Uterus (tissue), 4 donors: ENCODE measurements around the gene FBP2. TPM values are rescaled to one million over a fixed set of nuclear protein-coding genes. Genes with fewer than 3 reads are reported as not detected.

Source experiments
- DNase-seq, 2 donors: peaks; one replicate each; pipeline ENCODE4 v3.0.0-alpha.2; 2019 to 2020
- H3K27ac ChIP-seq, 2 donors: fragments of 200-600 bp; sonication (generic); 1 replicate in 1 of 2; 2 replicates in 1 of 2; pipeline ENCODE4 v1.5.1; 2016 to 2018
- H3K27me3 ChIP-seq, 2 donors: fragments of 200-600 bp; sonication (generic); one replicate each; pipeline ENCODE4 v1.5.1; 2018 to 2019; ENCODE audit warnings: control low read depth in 1 of 2
- H3K36me3 ChIP-seq, 2 donors: fragments of 200-600 bp; sonication (generic); one replicate each; pipeline ENCODE4 v1.5.1; 2019; ENCODE audit warnings: control low read depth in 1 of 2
- H3K4me1 ChIP-seq, 2 donors: fragments of 200-600 bp; sonication (generic); one replicate each; pipeline ENCODE4 v1.5.1; 2018 to 2019; ENCODE audit warnings: control low read depth in 1 of 2
- H3K4me3 ChIP-seq, 2 donors: fragments of 200-600 bp; sonication (generic); 1 replicate in 1 of 2; 2 replicates in 1 of 2; pipeline ENCODE4 v1.5.1; 2018 to 2019; ENCODE audit warnings: mild to moderate bottlenecking in 1 of 2
- H3K9me3 ChIP-seq, 2 donors: fragments of 200-600 bp; sonication (generic); one replicate each; pipeline ENCODE4 v1.5.1; 2019; ENCODE audit warnings: control low read depth in 1 of 2
- POLR2A ChIP-seq, 2 donors: fragments of 450-650 bp; IDR thresholded peaks; one replicate each; pipeline ENCODE4 v1.6.1; 2016; ENCODE audit warnings: antibody characterized with exemption in 2 of 2, mild to moderate bottlenecking in 1 of 2, moderate library complexity in 1 of 2
- intact Hi-C: fragments of 100-400 bp; cut with DNase I; formaldehyde crosslinking; loops from one replicate; pipeline ENCODE4 v1.15.1; 2023; ENCODE audit warnings: low total_unique reads
- total RNA-seq, 4 donors: library from RNA; depleted of rRNA in 3 of 4; stranded (reverse); fragments of >200 nt in 3 of 4; gene quantifications; one replicate each; pipeline versions ENCODE4 v1.1.0 to v1.2.4, GENCODE V29; 2014 to 2023
- TF ChIP-seq, protein P1 (sequence below), 4 experiments: fragments of 200-600 bp in 2 of 4; fragments of 450-650 bp in 2 of 4; sonication (generic) in 2 of 4; IDR thresholded peaks; one replicate each; pipeline ENCODE4 v1.5.1; 2016 to 2019; ENCODE audit warnings: antibody characterized with exemption in 4 of 4, mild to moderate bottlenecking in 2 of 4, moderate library complexity in 1 of 4
- donor health status: DM: yes; HTN: yes; CAD: no.

FBP2 gene
- total RNA-seq, 4 donors from 2014 or later: not detected

- no peak for DNase-seq
- H3K27me3 ChIP-seq: no peaks in the 10 kb centered on the region
- no peak for TF ChIP-seq POLR2A (IDR thresholded peaks at IDR 0.05)
- TF ChIP-seq, protein P1, sequence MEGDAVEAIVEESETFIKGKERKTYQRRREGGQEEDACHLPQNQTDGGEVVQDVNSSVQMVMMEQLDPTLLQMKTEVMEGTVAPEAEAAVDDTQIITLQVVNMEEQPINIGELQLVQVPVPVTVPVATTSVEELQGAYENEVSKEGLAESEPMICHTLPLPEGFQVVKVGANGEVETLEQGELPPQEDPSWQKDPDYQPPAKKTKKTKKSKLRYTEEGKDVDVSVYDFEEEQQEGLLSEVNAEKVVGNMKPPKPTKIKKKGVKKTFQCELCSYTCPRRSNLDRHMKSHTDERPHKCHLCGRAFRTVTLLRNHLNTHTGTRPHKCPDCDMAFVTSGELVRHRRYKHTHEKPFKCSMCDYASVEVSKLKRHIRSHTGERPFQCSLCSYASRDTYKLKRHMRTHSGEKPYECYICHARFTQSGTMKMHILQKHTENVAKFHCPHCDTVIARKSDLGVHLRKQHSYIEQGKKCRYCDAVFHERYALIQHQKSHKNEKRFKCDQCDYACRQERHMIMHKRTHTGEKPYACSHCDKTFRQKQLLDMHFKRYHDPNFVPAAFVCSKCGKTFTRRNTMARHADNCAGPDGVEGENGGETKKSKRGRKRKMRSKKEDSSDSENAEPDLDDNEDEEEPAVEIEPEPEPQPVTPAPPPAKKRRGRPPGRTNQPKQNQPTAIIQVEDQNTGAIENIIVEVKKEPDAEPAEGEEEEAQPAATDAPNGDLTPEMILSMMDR (IDR thresholded peaks at IDR 0.05): no peak
- H3K4me1 ChIP-seq: no peaks in the 10 kb centered on the region
- no peaks in the 10 kb centered on the region for H3K36me3 ChIP-seq
- intact Hi-C loops: no loop called here
- H3K4me3 ChIP-seq: no peak overlapping the region
- peak overlapping the region in 1 of 2 donors; percentile 11 for H3K27ac ChIP-seq
- no peaks in the 10 kb centered on the region for H3K9me3 ChIP-seq
Observed at GRCh38 chr9:94577036-94577435, 16.6 kb downstream of the FBP2 start.

- no peaks in the 10 kb centered on the region for H3K9me3 ChIP-seq
- H3K36me3 ChIP-seq: no peaks in the 10 kb centered on the region
- DNase-seq: no peak
- no peaks in the 10 kb centered on the region for H3K4me1 ChIP-seq
- TF ChIP-seq POLR2A (IDR thresholded peaks at IDR 0.05): no peak
- TF ChIP-seq, protein P1 (IDR thresholded peaks at IDR 0.05): no peak
- H3K4me3 ChIP-seq: no peak overlapping the region
- H3K27me3 ChIP-seq: no peaks in the 10 kb centered on the region
- intact Hi-C loops: no loop called here
- no peak overlapping the region for H3K27ac ChIP-seq
Observed at GRCh38 chr9:94576131-94576530, 17.5 kb downstream of the FBP2 start.

DNA sequence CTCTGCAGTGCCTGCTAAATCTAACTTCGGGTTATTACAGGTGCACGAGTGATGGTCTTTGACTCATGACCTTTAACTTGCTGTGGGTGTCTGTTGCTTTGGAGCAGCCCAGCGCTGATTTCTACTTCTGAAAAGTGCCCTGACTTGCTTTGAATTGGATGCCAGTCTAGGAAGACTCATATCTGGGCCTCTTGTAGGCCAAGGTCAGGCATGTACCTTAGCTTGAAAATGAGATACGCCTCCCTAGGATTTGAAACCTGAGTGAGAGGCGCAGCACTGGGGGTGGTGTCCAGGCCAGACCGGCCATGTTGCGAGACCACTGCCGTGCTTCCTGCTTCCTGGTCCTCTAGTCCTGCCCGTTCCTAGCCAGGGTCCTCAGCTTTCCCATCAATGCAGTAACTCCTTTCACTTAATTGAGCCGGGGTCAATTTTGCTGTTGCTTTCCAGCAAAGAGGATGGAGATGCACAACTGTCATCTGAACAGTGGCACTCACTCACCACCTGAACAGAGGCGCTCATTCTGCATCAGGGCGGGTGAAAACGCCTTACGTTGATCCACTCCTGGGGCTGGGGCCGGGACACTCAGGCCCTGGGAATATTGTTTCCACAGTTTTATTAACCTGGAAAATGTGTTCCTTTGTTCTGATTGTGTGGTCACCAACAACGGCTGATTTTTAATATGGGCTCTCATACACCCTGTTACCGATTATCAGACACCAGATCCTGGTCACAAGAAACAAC is 24.5 kb downstream of the FBP2 start:
- H3K27me3 ChIP-seq: no peaks in the 10 kb centered on the region
- no peak overlapping the region for H3K4me3 ChIP-seq
- no peaks in the 10 kb centered on the region for H3K9me3 ChIP-seq
- no peak for TF ChIP-seq POLR2A (IDR thresholded peaks at IDR 0.05)
- TF ChIP-seq, protein P1 (IDR thresholded peaks at IDR 0.05): no peak
- intact Hi-C loops: no loop called here
- H3K36me3 ChIP-seq: no peaks in the 10 kb centered on the region
- no peak overlapping the region for H3K27ac ChIP-seq
- no peaks in the 10 kb centered on the region for H3K4me1 ChIP-seq
- no peak for DNase-seq

DNA sequence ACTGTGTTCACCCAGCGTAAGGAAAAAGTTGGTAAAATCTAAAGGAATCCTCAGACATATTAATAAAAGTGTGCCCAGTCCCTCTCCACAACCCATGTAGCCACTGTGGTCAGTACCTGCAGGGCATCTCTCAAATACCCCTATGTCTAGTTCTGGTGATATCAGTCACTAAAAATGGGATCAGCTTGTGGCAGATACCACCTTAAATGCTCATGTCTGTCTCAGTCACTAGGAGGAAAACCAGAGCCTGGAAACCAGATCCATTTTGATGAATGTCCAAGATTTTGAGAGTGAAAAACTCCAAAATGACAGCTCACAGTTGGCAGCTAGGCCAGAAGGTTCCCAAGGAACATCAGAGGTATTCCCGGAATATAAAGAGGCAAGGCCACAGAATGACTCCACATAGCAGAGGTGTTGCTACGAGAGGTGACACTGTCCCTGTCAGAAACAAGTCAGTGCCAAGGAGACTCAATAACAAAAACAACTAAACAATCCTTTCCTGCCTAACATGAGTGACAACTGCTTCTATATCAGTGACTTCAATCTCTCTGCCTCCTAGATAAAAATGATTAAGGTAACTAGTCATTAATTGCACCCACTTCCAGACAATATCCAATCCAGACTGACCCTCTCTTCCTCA is 25.3 kb downstream of the FBP2 start:
- H3K4me1 ChIP-seq: no peaks in the 10 kb centered on the region
- H3K36me3 ChIP-seq: no peaks in the 10 kb centered on the region
- TF ChIP-seq, protein P1 (IDR thresholded peaks at IDR 0.05): no peak
- no peak overlapping the region for H3K27ac ChIP-seq
- intact Hi-C loops: no loop called here
- no peak overlapping the region for H3K4me3 ChIP-seq
- H3K27me3 ChIP-seq: no peaks in the 10 kb centered on the region
- no peaks in the 10 kb centered on the region for H3K9me3 ChIP-seq
- DNase-seq: no peak

GRCh38 chr9:94567271-94567670 is 26.4 kb downstream of the FBP2 start:
- Histone ChIP-seq H3K4me3 (no peak overlapping the region), H3K27ac (no peak overlapping the region), H3K36me3 (no peaks in the 10 kb centered on the region), H3K9me3 (no peaks in the 10 kb centered on the region), H3K4me1 (no peaks in the 10 kb centered on the region), H3K27me3 (no peaks in the 10 kb centered on the region)
- DNase-seq: no peak
- intact Hi-C loops: no loop called here
- no peak for TF ChIP-seq POLR2A (IDR thresholded peaks at IDR 0.05)
- TF ChIP-seq, protein P1 (IDR thresholded peaks at IDR 0.05): no peak
